Inflammatory macrophage (primary cell): ENCODE measurements around the gene PCDHGA5.
A peak's percentile ranks its signal among the peaks of the same experiment; 100 is the strongest.
"Not testable (repeated sequence)": the region's sequence is repeated elsewhere in the genome, so short reads cannot be mapped to it uniquely, and the experiment has no call there.

ENCODE experiments used
- DNase-seq, 2 donors: peaks; one replicate each; pipeline ENCODE4 v3.0.0-alpha.2; 2020 to 2022
- total RNA-seq, 18 experiments: gene quantifications; one replicate each; lab custom pipeline; 2026; ENCODE audit warnings: mixed read lengths in 6 of 18, inconsistent platforms in 2 of 18; lab: John Stamatoyannopoulos, UW

PCDHGA5 gene
- 0 to 0.18 (median 0) reads per million in 18 experiments for total RNA-seq

DNA sequence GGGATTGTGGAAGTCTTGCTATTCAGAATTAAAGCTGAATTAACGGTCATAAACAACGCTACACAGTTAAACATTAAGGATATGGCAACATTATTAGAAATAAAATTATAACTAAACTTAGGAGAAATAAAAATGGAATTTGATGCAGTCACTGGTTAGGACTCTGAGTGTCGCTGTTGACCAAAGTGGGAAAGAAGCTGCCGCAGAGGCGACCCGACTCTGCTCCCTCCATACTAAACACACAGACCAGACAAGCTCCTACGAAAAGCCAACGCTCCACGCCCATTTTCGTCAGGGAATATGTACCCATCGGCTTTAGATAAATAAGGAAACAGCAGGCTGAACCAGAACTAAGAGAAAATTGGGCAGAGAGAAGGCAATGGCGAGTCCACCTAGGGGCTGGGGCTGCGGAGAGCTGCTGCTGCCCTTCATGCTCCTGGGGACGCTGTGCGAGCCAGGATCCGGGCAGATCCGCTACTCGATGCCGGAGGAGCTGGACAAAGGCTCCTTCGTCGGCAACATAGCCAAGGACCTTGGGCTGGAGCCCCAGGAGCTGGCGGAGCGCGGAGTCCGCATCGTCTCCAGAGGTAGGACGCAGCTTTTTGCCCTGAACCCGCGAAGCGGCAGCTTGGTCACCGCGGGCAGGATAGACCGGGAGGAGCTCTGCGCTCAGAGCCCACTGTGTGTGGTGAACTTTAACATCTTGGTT lies at the start of gene PCDHGA5:
Gene PCDHGA5 (plus strand): TSS at position 211 of the 709 bp plus-strand sequence. CDS start 169 bp downstream, at position 380.
- DNase-seq: no peak

- DNase-seq: not testable (repeated sequence)
These were observed 47.0 kb upstream of the PCDHGA5 start for GRCh38 chr5:141316963-141317362.

- DNase-seq: no peak
These were observed 44.8 kb upstream of the PCDHGA5 start for GRCh38 chr5:141319202-141319601.

DNA sequence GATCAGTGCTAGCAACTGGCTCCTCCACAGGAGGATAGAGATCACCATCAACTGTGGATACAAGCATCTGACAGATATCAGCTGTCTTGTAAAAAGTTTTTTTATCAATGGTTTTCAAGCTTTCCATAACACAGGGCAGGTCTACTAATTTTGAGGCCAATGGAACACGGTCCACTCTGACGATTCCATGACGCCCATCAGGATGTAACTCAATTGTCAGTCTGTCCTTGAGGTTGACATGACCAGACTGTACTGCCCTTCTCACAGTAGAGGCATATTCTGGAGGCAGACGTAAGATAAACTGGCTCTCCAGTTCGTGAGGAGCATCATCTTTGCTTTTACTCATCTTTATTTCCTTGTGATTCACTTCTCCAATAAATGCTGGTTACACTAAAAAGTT lies 44.3 kb upstream of the PCDHGA5 start:
- no peak for DNase-seq

DNA sequence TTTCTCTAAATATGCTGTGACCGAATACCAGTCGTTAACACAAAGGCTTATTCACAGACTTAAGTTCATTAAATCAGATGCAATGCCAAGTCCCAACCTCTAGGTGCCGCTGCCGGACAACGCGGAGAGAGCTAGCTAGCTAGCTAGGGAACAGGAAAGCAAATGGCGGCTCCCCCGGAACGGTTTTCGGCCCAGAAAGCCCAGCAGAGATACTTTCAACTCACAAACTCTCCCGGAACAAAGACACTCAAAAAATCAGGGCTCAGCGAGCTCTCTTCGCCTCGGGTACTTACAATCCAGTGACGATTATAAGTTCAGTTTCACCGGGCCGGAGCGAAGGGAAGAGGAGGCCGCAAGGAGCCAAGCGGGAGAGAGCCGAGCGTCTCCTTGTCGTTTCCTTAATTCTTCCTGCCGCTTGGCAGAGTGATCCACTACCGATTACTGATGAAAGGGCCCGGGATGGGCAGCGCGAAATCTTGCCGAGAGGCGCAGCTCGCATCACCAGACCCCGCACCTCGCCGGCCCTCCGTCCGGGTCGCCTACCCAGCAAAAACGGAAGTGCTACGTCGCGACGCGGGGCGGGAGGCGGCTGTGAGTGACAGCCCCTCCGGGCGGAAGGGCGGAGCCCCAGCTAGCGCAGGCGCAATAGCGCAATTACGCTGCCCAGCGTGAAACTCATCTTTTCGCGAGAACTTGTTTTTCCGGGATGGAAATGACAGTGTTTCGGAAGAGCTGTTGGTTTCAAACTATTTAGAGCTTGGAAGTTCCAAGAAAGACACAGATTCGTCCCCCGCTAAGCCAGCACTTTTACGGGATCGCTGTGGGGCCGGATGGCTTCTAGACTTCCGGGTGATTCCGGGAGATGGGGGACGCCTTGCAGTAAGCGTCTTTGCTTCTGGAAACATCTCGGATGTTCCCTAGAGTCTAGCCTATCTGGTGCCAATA lies 43.5 kb upstream of the PCDHGA5 start, which contains the start of gene TAF7:
Gene TAF7 (minus strand): TSS at position 560 of the 945 bp plus-strand sequence. CDS start 740 bp downstream, outside the sequence.
- DNase-seq: peak; percentile 97

DNA sequence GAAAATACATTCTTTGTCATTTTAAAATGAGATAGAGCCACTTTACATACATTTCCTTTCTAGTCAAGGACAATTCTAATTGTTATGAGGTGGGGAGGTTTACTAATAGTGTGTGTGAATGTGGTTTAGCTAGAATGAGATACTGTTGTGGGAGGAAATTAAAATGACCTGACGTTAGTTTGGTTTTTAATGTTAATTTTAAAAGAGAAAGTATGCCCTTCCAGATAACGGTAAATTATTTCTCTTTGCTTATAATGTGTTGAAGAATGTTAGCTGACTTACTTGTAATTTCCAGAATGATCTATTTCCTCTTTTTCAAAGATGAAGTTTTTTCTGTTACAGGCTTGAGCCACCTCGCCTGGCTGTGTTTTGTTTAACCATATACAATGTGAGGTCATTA lies 41.7 kb upstream of the PCDHGA5 start:
- DNase-seq: no peak

GRCh38 chr5:141326088-141326854 lies 37.7 kb upstream of the PCDHGA5 start:
- DNase-seq: peak; percentile 30 to 50

DNA sequence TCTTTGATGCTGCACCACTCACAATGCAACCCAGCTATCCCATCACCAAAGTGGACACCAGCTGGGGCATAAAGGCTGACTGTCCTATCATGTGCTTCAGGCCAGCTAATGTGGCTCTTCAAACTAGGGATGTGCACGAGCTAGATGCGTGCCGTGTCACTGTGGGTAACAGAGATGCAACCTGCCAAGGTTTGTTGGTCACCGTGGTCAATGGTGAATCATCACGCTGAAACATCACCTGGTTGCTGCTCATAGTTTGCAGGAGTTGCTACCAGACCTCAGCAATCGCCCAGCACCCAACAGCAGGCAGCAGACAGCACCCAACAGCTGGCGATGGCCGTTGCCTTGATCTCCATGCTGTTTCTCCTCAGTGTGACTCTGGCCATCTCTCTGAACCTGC lies 35.7 kb upstream of the PCDHGA5 start:
- no peak for DNase-seq

DNA sequence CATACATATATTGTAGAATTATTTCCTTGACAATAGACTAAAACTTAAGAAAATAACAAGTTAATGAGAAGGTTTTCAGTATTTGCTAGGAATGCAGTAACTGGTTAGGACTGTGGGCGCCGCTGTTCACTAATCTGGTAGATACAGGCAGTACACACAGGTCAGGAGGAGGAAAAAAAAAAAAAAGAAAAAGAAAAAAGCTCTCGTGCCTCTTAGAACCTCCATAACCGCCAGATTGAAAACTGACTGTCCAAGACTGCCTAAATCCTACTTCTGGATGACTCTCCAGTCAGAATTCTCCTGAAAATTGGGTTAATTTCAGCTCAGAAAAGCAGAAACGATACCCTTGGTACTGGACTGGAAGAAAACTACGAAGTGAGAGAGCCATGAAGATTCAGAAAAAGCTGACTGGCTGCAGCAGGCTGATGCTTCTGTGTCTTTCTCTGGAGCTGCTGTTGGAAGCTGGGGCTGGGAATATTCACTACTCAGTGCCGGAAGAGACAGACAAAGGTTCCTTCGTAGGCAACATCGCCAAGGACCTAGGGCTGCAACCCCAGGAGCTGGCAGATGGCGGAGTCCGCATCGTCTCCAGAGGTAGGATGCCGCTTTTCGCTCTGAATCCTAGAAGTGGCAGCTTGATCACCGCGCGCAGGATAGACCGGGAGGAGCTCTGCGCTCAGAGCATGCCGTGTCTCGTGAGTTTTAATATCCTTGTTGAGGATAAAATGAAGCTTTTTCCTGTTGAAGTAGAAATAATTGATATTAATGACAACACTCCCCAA lies 33.5 kb upstream of the PCDHGA5 start, which contains the start of gene PCDHGA1:
Gene PCDHGA1 (plus strand): TSS at position 216 of the 782 bp plus-strand sequence.
- no peak for DNase-seq

GRCh38 chr5:141332571-141332970 lies 31.4 kb upstream of the PCDHGA5 start:
- not testable (repeated sequence) for DNase-seq

DNA sequence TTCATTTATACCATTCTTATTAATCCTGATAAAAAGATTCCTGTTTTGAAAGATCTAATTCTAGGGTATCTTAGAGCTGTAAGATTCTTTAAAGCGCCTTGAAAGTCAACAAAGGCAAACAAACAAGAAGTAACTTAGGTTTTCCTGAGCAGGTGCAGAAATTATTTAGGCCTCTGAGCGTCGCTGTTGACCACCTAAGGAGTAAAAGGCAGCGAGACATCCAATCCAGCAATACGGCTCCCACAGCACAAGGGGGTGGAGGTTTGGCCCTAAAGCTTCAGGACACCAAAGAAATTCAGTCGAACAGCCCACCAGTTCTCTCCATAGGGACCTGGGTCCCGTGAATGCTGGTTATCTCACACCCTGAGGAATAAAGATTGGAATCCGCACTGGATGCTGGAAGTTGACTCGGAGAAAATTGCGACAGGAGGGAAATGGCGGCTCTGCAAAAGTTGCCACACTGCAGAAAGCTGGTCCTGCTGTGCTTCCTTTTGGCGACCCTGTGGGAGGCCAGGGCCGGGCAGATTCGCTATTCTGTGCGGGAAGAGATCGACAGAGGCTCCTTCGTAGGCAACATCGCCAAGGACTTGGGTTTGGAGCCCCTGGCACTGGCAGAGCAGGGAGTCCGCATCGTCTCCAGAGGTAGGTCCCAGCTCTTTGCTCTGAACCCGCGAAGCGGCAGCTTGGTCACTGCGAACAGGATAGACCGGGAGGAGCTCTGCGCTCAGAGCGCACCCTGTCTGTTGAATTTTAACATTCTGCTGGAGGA lies 25.2 kb upstream of the PCDHGA5 start, which contains the start of gene PCDHGA2:
Gene PCDHGA2 (plus strand): TSS at position 223 of the 769 bp plus-strand sequence.
- peak; percentile 6 to 14 for DNase-seq

DNA sequence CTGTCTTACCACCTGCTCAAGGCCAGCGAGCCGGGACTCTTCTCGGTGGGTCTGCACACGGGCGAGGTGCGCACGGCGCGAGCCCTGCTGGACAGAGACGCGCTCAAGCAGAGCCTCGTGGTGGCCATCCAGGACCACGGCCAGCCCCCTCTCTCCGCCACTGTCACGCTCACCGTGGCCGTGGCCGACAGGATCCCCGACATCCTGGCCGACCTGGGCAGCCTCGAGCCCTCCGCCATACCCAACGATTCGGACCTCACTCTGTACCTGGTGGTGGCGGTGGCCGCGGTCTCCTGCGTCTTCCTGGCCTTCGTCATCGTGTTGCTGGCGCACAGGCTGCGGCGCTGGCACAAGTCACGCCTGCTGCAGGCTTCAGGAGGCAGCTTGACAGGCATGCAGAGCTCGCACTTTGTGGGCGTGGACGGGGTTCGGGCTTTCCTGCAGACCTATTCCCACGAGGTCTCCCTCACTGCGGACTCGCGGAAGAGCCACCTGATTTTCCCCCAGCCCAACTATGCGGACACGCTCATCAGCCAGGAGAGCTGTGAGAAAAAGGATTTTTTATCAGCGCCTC lies 23.1 kb upstream of the PCDHGA5 start:
- DNase-seq: not testable (repeated sequence)

DNA sequence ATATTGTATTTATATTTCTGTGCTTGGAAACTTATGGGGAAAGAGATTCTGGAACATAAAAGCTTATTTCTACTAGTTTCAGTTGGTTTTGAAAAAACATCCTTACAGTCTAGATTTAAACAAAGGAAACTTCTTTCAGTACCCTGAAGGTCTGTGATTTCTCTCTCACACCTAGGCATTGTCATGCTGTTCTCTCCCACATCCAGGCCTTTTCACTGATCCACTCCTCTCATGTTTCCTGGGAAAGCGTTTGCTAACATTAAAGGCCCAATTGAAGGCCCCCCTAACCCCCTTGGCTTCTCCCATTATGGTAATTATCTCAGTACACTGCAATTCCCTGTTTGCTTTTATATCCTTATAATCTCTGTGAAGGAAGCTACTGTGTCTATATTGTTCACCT lies 21.2 kb upstream of the PCDHGA5 start:
- DNase-seq: no peak

GRCh38 chr5:141343242-141343952 lies 20.6 kb upstream of the PCDHGA5 start, which contains the start of gene PCDHGA3:
Gene PCDHGA3 (plus strand): TSS chr5:141343829. CDS start chr5:141344034, 205 bp downstream.
- peak; percentile 4 to 27 for DNase-seq

DNA sequence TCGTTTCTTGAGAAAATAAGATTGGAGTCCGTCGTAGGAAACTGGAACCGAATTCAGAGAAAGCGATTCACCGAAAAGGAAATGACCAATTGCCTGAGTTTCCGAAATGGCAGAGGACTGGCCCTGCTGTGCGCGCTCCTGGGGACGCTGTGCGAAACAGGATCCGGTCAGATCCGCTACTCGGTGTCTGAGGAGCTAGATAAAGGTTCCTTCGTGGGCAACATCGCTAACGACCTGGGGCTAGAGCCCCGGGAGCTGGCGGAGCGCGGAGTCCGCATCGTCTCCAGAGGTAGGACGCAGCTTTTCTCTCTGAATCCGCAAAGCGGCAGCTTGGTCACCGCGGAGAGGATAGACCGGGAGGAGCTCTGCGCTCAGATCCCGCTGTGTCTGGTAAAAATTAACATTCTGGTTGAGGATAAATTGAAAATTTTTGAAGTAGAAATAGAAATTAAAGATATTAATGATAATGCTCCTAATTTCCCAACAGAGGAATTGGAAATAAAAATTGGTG lies 20.0 kb upstream of the PCDHGA5 start:
- no peak for DNase-seq

GRCh38 chr5:141345327-141345726 lies 18.6 kb upstream of the PCDHGA5 start:
- no peak for DNase-seq

DNA sequence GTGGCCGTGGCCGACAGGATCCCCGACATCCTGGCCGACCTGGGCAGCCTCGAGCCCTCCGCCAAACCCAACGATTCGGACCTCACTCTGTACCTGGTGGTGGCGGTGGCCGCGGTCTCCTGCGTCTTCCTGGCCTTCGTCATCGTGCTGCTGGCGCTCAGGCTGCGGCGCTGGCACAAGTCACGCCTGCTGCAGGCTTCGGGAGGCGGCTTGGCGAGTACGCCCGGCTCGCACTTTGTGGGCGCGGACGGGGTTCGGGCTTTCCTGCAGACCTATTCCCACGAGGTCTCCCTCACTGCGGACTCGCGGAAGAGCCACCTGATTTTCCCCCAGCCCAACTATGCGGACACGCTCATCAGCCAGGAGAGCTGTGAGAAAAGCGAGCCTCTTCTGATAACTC lies 17.9 kb upstream of the PCDHGA5 start:
- DNase-seq: not testable (repeated sequence)

GRCh38 chr5:141349917-141350619 lies 13.9 kb upstream of the PCDHGA5 start, which contains the start of gene PCDHGB1:
Gene PCDHGB1 (plus strand): TSS chr5:141350099. CDS start chr5:141350261, 162 bp downstream.
- DNase-seq: peak in 1 of 2 donors; percentile 25
